Lung (tissue), 12 donors: ENCODE measurements around the gene FOXE3. TPM values are rescaled to one million over a fixed set of nuclear protein-coding genes. Genes with fewer than 3 reads are reported as not detected.

Experiments used
- ATAC-seq: fragments of 200-7000 bp; cut with Tn5 transposase; one replicate; pipeline ENCODE4 v1.9.1; 2020; ENCODE audit warnings: moderate number of reproducible peaks; ENCODE audit not compliant: insufficient read depth, low FRiP score
- DNase-seq, 3 donors: peaks; one replicate each; pipeline ENCODE4 v3.0.0-alpha.2; 2013 to 2017
- H3K27ac ChIP-seq, 2 donors: one replicate each; pipeline ENCODE4 v1.5.1; 2013; ENCODE audit warnings: mild to moderate bottlenecking in 2 of 2, moderate library complexity in 2 of 2, control low read depth in 1 of 2, inconsistent platforms in 1 of 2, low read depth in 1 of 2, low read length in 1 of 2
- H3K27me3 ChIP-seq, 3 donors: one replicate each; pipeline ENCODE4 v1.5.1; 2013; ENCODE audit warnings: low read length in 2 of 3; ENCODE audit not compliant: control insufficient read depth in 3 of 3, insufficient read depth in 3 of 3
- H3K36me3 ChIP-seq, 4 donors: one replicate each; pipeline ENCODE4 v1.5.1; 2013; ENCODE audit warnings: low read length in 4 of 4, mild to moderate bottlenecking in 1 of 4, moderate library complexity in 1 of 4; ENCODE audit not compliant: control insufficient read depth in 4 of 4, insufficient read depth in 4 of 4
- H3K4me1 ChIP-seq, 5 donors: one replicate each; pipeline ENCODE4 v1.5.1; 2013; ENCODE audit warnings: low read length in 5 of 5, mild to moderate bottlenecking in 2 of 5, moderate library complexity in 1 of 5; ENCODE audit not compliant: control insufficient read depth in 5 of 5, insufficient read depth in 5 of 5
- H3K4me3 ChIP-seq: one replicate; pipeline ENCODE4 v1.5.1; 2013; ENCODE audit warnings: mild to moderate bottlenecking, control low read depth, moderate library complexity
- H3K9ac ChIP-seq, 2 donors: one replicate each; pipeline ENCODE4 v1.5.1; 2013; ENCODE audit warnings: low read length in 2 of 2, control low read depth in 1 of 2; ENCODE audit not compliant: insufficient read depth in 1 of 2
- H3K9me3 ChIP-seq, 4 donors: one replicate each; pipeline ENCODE4 v1.5.1; 2013; ENCODE audit warnings: low read length in 3 of 4, mild to moderate bottlenecking in 1 of 4, moderate library complexity in 1 of 4; ENCODE audit not compliant: control insufficient read depth in 4 of 4, insufficient read depth in 3 of 4
- WGBS, 2 donors: extraction: QIAGEN DNeasy Blood & Tissue Kit; methylation state at CpG; one replicate each; pipeline ENCODE4 v1.1.7; 2013; 5-methylcytosine and 5-hydroxymethylcytosine counted together
- polyA plus RNA-seq, 2 donors: library from polyadenylated mRNA; stranded (reverse); fragments of 200-250 nt; gene quantifications; one replicate each; pipeline ENCODE4 v1.2.1, GENCODE V29; 2013
- total RNA-seq, 2 donors: library from RNA; depleted of rRNA in 1 of 2; stranded (reverse); fragments of >200 nt in 1 of 2; gene quantifications; one replicate each; pipeline ENCODE4 v1.2.1, GENCODE V29; 2014 to 2021
- TF ChIP-seq, protein P1 (sequence below): IDR thresholded peaks from 2 replicates; pipeline ENCODE4 v1.5.1; 2012; ENCODE audit warnings: mild to moderate bottlenecking; ENCODE audit errors: control extremely low read depth, extremely low read depth
- donor health status: control.
- donor health status: control.
- donor health status: Bipolar disorder and iron deficiency.
- donor health status: healthy.
- donor health status: DM: yes; HTN: yes; CAD: no.

Gene FOXE3
- total and polyA plus RNA-seq, 4 donors, result 0.01 TPM; not detected in 3

GRCh38 chr1:47390843-47391242, 25.2 kb upstream of the FOXE3 start:
- Histone ChIP-seq H3K4me1 (peaks cover 0 to 13% (median 0%) of the 10 kb centered on the region in 5 donors), H3K36me3 (no peaks in the 10 kb centered on the region), H3K27ac (no peak overlapping the region), H3K9ac (no peak overlapping the region), H3K4me3 (no peak overlapping the region), H3K27me3 (no peaks in the 10 kb centered on the region), H3K9me3 (peaks cover 0 to 2% (median 0%) of the 10 kb centered on the region in 4 donors)
- TF ChIP-seq, protein P1, sequence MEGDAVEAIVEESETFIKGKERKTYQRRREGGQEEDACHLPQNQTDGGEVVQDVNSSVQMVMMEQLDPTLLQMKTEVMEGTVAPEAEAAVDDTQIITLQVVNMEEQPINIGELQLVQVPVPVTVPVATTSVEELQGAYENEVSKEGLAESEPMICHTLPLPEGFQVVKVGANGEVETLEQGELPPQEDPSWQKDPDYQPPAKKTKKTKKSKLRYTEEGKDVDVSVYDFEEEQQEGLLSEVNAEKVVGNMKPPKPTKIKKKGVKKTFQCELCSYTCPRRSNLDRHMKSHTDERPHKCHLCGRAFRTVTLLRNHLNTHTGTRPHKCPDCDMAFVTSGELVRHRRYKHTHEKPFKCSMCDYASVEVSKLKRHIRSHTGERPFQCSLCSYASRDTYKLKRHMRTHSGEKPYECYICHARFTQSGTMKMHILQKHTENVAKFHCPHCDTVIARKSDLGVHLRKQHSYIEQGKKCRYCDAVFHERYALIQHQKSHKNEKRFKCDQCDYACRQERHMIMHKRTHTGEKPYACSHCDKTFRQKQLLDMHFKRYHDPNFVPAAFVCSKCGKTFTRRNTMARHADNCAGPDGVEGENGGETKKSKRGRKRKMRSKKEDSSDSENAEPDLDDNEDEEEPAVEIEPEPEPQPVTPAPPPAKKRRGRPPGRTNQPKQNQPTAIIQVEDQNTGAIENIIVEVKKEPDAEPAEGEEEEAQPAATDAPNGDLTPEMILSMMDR, result no peak
- DNase-seq (no peak), ATAC-seq (no peak)
- 66 to 76% methylated on average over 2 of the region's 2 CpGs for WGBS, 2 donors

GRCh38 chr1:47393141-47393540, 22.9 kb upstream of the FOXE3 start:
- no peak for DNase-seq
- Histone ChIP-seq H3K4me1 (peaks cover 0 to 9% (median 0%) of the 10 kb centered on the region in 5 donors), H3K27me3 (no peaks in the 10 kb centered on the region), H3K36me3 (no peaks in the 10 kb centered on the region), H3K4me3 (no peak overlapping the region), H3K27ac (no peak overlapping the region), H3K9ac (no peak overlapping the region), H3K9me3 (peaks cover 0 to 2% (median 0%) of the 10 kb centered on the region in 4 donors)
- 74 to 79% methylated on average over 5 of the region's 5 CpGs for WGBS, 2 donors
- TF ChIP-seq, protein P1, result no peak
- no peak for ATAC-seq

DNA sequence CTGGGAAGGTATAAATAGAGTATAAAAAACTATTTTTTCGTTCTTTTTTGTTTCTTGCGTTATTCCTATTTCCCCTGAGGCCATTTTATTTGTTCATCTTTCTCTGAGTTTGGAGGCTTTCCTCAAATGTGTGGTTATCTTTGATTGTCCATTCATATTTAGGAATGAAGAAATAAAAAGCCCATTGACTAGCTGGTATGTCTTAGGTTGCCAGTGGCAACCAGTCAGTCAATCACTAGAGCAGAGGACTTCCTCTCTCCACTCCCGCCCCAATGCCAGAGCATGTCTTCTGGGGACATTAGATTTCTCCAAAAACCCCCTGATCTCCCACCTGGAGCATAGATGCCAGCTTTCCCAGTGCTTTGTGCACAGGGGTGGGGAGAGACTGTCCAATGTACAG, 20.7 kb upstream of the FOXE3 start:
- H3K9ac ChIP-seq, result no peak overlapping the region
- WGBS, 2 donors, result 66 to 86% methylated on average over 3 of the region's 3 CpGs
- H3K9me3 ChIP-seq, result peaks cover 0 to 2% (median 0%) of the 10 kb centered on the region in 4 donors
- ATAC-seq (no peak), DNase-seq (no peak)
- TF ChIP-seq, protein P1, result no peak
- H3K27me3 ChIP-seq, result peaks cover 0 to 5% (median 0%) of the 10 kb centered on the region in 3 donors
- no peaks in the 10 kb centered on the region for H3K36me3 ChIP-seq
- H3K4me1 ChIP-seq, result no peaks in the 10 kb centered on the region
- no peak overlapping the region for H3K27ac ChIP-seq
- H3K4me3 ChIP-seq, result no peak overlapping the region

DNA sequence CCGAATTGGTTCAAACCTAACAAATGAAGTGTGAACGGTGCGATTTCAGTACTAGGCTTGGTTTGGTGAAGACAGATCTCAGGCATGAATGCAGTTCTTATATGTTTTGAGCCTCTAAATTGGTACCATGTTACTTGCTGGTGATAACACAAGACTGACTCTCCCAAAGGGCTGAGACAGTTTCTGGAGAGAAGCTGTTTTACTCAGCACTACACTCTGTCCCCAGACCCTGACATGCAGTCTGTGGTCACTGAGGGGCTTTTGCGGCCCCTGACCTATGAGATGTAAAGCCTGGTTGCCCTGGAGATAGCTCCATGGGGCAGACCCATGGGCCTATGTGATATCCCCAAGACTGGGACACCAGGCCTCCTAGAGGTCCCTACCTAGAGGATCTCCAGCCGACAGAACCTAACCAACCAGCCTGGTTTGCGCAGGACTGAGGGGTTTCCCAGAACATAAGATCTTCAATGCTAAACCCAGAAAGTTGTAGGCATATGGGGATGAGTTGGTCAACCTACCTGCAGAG, 19.4 kb upstream of the FOXE3 start:
- H3K4me3 ChIP-seq, result no peak overlapping the region
- no peak for ATAC-seq
- TF ChIP-seq, protein P1, result no peak
- H3K27ac ChIP-seq, result no peak overlapping the region
- DNase-seq, result no peak
- peaks cover 0 to 12% (median 0%) of the 10 kb centered on the region in 3 donors for H3K27me3 ChIP-seq
- H3K36me3 ChIP-seq, result no peaks in the 10 kb centered on the region
- WGBS, 2 donors, result 95 to 96% methylated on average over 6 of the region's 6 CpGs
- H3K4me1 ChIP-seq, result no peaks in the 10 kb centered on the region
- H3K9ac ChIP-seq, result no peak overlapping the region
- H3K9me3 ChIP-seq, result peaks cover 0 to 2% (median 0%) of the 10 kb centered on the region in 4 donors
